Stomach (tissue), 4 donors: ENCODE measurements around the gene EGFR.

ENCODE experiments used
- CTCF ChIP-seq, 7 experiments: fragments of 450-650 bp in 4 of 7; fragments of 200-600 bp in 3 of 7; sonication (generic) in 3 of 7; IDR thresholded peaks; one replicate each; pipeline ENCODE4 v1.5.1; 2016 to 2019; ENCODE audit warnings: antibody characterized with exemption in 7 of 7, control low read depth in 2 of 7, mild to moderate bottlenecking in 1 of 7
- EP300 ChIP-seq: sonication (generic); formaldehyde crosslinking; IDR thresholded peaks from one replicate; pipeline ENCODE4 v1.6.1; 2017; ENCODE audit warnings: antibody characterized with exemption
- POLR2A ChIP-seq, 4 donors: fragments of 450-650 bp; IDR thresholded peaks; one replicate each; pipeline ENCODE4 v1.6.1; 2016; ENCODE audit warnings: antibody characterized with exemption in 4 of 4, control low read depth in 2 of 4, mild to moderate bottlenecking in 1 of 4, moderate library complexity in 1 of 4

- TF ChIP-seq CTCF (IDR thresholded peaks at IDR 0.05): no peak
- no peak for TF ChIP-seq EP300
- no peak for TF ChIP-seq POLR2A (IDR thresholded peaks at IDR 0.05)
These were observed 206.0 kb downstream of the EGFR start for GRCh38 chr7:55224810-55225209.
